HepG2 (cell line): ENCODE measurements around the gene MARCHF9. TPM values are rescaled to one million over a fixed set of nuclear protein-coding genes. Genes with fewer than 3 reads are reported as not detected.

Source experiments
- BCL6 ChIP-seq: IDR thresholded peaks from 2 replicates; pipeline ENCODE4 v1.6.1; 2016; ENCODE audit warnings: missing genetic modification reagents, missing compliant biosample characterization
- EEA1 ChIP-seq: sonication (generic); formaldehyde crosslinking; IDR thresholded peaks from 2 replicates; pipeline ENCODE4 v1.5.1; 2020; ENCODE audit warnings: mild to moderate bottlenecking, missing genetic modification reagents, borderline replicate concordance
- HMGA1 ChIP-seq: sonication (generic); formaldehyde crosslinking; conservative IDR thresholded peaks from 2 replicates; pipeline ENCODE4 v1.4.0; 2020; ENCODE audit warnings: missing genetic modification reagents
- HMGXB4 ChIP-seq, 2 experiments: sonication (generic) in 1 of 2; formaldehyde crosslinking in 1 of 2; IDR thresholded peaks; 2 replicates each; pipeline versions ENCODE4 v1.4.0 to v1.6.1; 2018 to 2020; ENCODE audit warnings: missing genetic modification reagents in 2 of 2, borderline replicate concordance in 1 of 2, low read depth in 1 of 2, mild to moderate bottlenecking in 1 of 2, missing biosample characterization in 1 of 2
- ONECUT2 ChIP-seq: sonication (generic); formaldehyde crosslinking; IDR thresholded peaks from 2 replicates; pipeline ENCODE4 v1.4.0; 2020; ENCODE audit warnings: missing genetic modification reagents
- PHF20 ChIP-seq: sonication (generic); formaldehyde crosslinking; IDR thresholded peaks from 2 replicates; pipeline ENCODE4 v1.5.0; 2020; ENCODE audit warnings: mild to moderate bottlenecking, missing genetic modification reagents
- PLSCR1 ChIP-seq: sonication (generic); formaldehyde crosslinking; IDR thresholded peaks from 2 replicates; pipeline ENCODE4 v1.5.0; 2020; ENCODE audit warnings: missing genetic modification reagents, mild to moderate bottlenecking, borderline replicate concordance
- PRDM15 ChIP-seq: sonication (generic); formaldehyde crosslinking; IDR thresholded peaks from 2 replicates; pipeline ENCODE4 v1.4.0; 2020; ENCODE audit warnings: missing genetic modification reagents
- RAD51 ChIP-seq: fragments of 450-650 bp; IDR thresholded peaks from 2 replicates; pipeline ENCODE4 v1.6.1; 2016; ENCODE audit warnings: borderline replicate concordance
- RFX3 ChIP-seq: IDR thresholded peaks from 2 replicates; pipeline ENCODE4 v1.6.1; 2016; ENCODE audit warnings: missing biosample characterization, missing genetic modification reagents
- SIX4 ChIP-seq: sonication (generic); formaldehyde crosslinking; IDR thresholded peaks from 2 replicates; pipeline ENCODE4 v1.4.0; 2020; ENCODE audit warnings: missing genetic modification reagents
- ZNF138 ChIP-seq: sonication (generic); formaldehyde crosslinking; IDR thresholded peaks from 2 replicates; pipeline ENCODE4 v1.5.0; 2020; ENCODE audit warnings: mild to moderate bottlenecking, low read depth, missing genetic modification reagents
- ZNF207 ChIP-seq: fragments of 450-650 bp; IDR thresholded peaks from 2 replicates; pipeline ENCODE4 v1.6.1; 2016; ENCODE audit warnings: antibody characterized with exemption, borderline replicate concordance
- ZNF24 ChIP-seq: fragments of 450-650 bp; IDR thresholded peaks from 2 replicates; pipeline ENCODE4 v1.6.1; 2017; ENCODE audit warnings: antibody characterized with exemption, mild to moderate bottlenecking
- ZNF253 ChIP-seq: sonication (generic); formaldehyde crosslinking; IDR thresholded peaks from 2 replicates; pipeline ENCODE4 v1.8.0; 2022; ENCODE audit warnings: mild to moderate bottlenecking, missing genetic modification reagents, borderline replicate concordance
- ZNF275 ChIP-seq: sonication (generic); formaldehyde crosslinking; IDR thresholded peaks from 2 replicates; pipeline ENCODE4 v1.8.0; 2022; ENCODE audit warnings: missing genetic modification reagents, mild to moderate bottlenecking, inconsistent platforms, borderline replicate concordance
- ZNF335 ChIP-seq: sonication (generic); formaldehyde crosslinking; IDR thresholded peaks from 2 replicates; pipeline ENCODE4 v1.4.0; 2020; ENCODE audit warnings: missing genetic modification reagents
- ZNF589 ChIP-seq: sonication (generic); formaldehyde crosslinking; conservative IDR thresholded peaks from 2 replicates; pipeline ENCODE4 v1.8.0; 2022; ENCODE audit warnings: mild to moderate bottlenecking, moderate library complexity, missing genetic modification reagents
- ZNF691 ChIP-seq: sonication (generic); formaldehyde crosslinking; IDR thresholded peaks from 2 replicates; pipeline ENCODE4 v1.4.0; 2020; ENCODE audit warnings: missing genetic modification reagents, low read depth, mild to moderate bottlenecking, borderline replicate concordance
- polyA plus RNA-seq, 8 experiments: library from polyadenylated mRNA; depleted of rRNA in 3 of 8; stranded (reverse) in 7 of 8; unstranded in 1 of 8; fragments of >200 nt; fragmentation: Illumina TruSeq in 4 of 8; extraction: Trizol in 4 of 8; gene quantifications; 2 replicates each; pipeline versions ENCODE4 v1.2.1 to v1.2.3, GENCODE V29; 2011 to 2016; ENCODE audit warnings: low read depth in 4 of 8, missing spikeins in 1 of 8, mixed read lengths in 1 of 8; ENCODE audit not compliant: insufficient read depth in 1 of 8
- total RNA-seq, 5 experiments: library from RNA; depleted of rRNA; stranded (reverse); fragments of >200 nt; fragmentation: Illumina TruSeq; extraction: Trizol; gene quantifications; 2 replicates each; pipeline ENCODE4 v1.2.3, GENCODE V29; 2016; ENCODE audit warnings: low read depth in 1 of 5

MARCHF9 gene
- total and polyA plus RNA-seq, 2 of the 13 experiments (the other 11 are each of a cell fraction or from before 2014, with no cell fraction given): 5.7 to 9.6 TPM

- peak; percentile 92 to 95 for TF ChIP-seq HMGXB4 (CRISPR knock-in tag; IDR thresholded peaks at IDR 0.05; ENCODE audit: borderline replicate concordance in 1 of 2, low read depth in 1 of 2)
- TF ChIP-seq SIX4 (CRISPR knock-in tag): peak; percentile 61; the same call in 1 of the 2 replicates
- peak; percentile 90 for TF ChIP-seq PHF20
- peak; percentile 75; the same call in 1 of the 2 replicates for TF ChIP-seq PLSCR1 (CRISPR knock-in tag)
- peak; percentile 11; the same call in 1 of the 2 replicates for TF ChIP-seq ZNF275
- TF ChIP-seq ZNF589 (CRISPR knock-in tag): peak; percentile 88
- TF ChIP-seq EEA1: 0 out of 2 replicates have a peak, but pooled peaks have one; percentile 13
- 0 out of 2 replicates have a peak, but pooled peaks have one; percentile 49 for TF ChIP-seq ZNF335 (CRISPR knock-in tag)
- TF ChIP-seq ONECUT2 (CRISPR knock-in tag): no peak; the same call in 1 of the 2 replicates
- no peak; the same call in 1 of the 2 replicates for TF ChIP-seq ZNF691 (CRISPR knock-in tag)
- TF ChIP-seq ZNF253 (CRISPR knock-in tag): no peak
- TF ChIP-seq RFX3 (CRISPR knock-in tag): peak; percentile 93
- TF ChIP-seq HMGA1 (CRISPR knock-in tag): no peak
- TF ChIP-seq ZNF138 (CRISPR knock-in tag): 0 out of 2 replicates have a peak, but pooled peaks have one; percentile 80
- TF ChIP-seq BCL6 (CRISPR knock-in tag): peak; percentile 45; the same call in 1 of the 2 replicates
- no peak for TF ChIP-seq PRDM15 (CRISPR knock-in tag)
- TF ChIP-seq ZNF207: no peak
- TF ChIP-seq RAD51: peak; percentile 100
- TF ChIP-seq ZNF24: 0 out of 2 replicates have a peak, but pooled peaks have one; percentile 21
Observed at GRCh38 chr12:57751788-57752667, 2.9 kb upstream of the MARCHF9 start, which contains the start of gene CDK4 (continued).
